HG03571 (cell line): Measurements from ENCODE around the gene OAS3.
A peak's percentile ranks its signal among the peaks of the same experiment; 100 is the strongest.
"Not testable (repeated sequence)": the region's sequence is repeated elsewhere in the genome, so short reads cannot be mapped to it uniquely, and the experiment has no call there.

Experiments
- ATAC-seq: cut with Tn5 transposase; IDR thresholded peaks from one replicate; pipeline ENCODE4 v1.9.1; 2021; ENCODE audit not compliant: unreplicated experiment

Gene OAS3

DNA sequence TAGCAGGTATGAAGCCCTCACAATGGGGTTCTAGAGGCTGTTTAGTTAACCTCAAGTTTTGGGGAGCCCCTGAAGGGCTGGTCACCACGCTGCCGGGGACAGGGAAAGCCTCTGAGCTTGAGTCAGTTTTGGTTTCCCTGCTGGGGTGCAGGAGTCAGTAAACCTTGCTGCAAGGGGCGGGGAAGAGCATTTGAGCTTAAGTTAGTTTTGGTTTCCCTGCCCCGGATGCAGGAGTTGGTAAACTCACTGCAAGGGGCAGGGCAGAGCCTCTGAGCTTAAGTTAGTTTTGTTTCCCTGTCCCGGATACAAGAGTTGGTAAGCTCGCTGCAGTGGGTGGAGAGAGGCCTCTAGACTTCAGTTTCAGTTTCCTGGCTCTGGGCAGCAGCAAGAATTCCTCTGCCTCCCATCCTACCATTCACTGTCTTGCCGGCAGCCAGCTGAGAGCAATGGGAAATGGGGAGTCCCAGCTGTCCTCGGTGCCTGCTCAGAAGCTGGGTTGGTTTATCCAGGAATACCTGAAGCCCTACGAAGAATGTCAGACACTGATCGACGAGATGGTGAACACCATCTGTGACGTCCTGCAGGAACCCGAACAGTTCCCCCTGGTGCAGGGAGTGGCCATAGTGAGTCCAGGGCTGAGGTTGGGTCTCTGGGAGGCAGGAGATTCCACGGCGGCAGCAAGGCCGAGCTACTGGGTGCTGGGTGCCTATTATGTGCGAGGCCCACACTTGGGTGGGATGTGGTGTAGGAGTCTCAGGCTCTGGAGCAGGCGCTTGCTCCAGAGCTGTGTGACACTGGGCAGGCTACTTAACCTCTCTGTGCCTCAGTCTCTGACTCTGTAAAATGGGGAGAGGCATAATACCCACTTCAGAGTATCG is 40.1 kb downstream of the OAS3 start, which contains the start of gene OAS2:
TSS of gene OAS2 (plus strand) at position 357 of the 878 bp plus-strand sequence. CDS start at position 447, 90 bp downstream.
- peak; percentile 94 for ATAC-seq

- ATAC-seq = no peak
These were observed 40.9 kb downstream of the OAS3 start for GRCh38 chr12:112979041-112979680.

DNA sequence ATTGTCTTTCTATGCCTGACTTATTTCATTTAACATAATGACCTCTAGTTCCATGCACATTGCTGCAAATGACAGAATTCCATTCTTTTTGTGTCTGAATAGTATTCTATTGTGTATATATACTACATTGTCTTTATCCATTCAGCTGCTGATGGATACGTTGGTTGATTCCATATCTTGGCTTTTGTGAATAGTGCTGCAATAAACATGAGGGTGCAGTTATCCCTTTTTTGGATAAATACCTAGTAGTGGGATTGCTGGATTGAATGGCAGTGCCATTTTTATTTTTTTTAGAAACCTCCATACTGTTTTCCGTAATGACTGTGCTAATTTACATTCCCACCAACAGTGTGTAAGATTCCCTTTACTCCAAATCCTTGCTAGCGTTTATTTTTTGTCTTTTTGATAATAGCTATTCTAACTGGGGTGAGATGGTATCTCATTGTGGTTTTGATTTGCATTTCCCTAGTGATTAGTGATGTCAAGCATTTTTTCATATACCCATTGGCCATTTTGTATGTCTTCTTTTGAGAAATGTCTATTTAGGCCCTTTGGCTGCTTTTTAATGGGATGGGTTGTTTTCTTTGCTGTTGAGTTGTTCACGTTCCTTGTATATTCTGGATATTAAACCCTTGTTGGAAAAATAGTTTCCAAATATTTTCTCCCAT is 42.4 kb downstream of the OAS3 start:
- ATAC-seq = no peak

GRCh38 chr12:112985642-112986290 is 47.5 kb downstream of the OAS3 start:
- no peak for ATAC-seq

GRCh38 chr12:112986291-112986800 is 48.1 kb downstream of the OAS3 start:
- no peak for ATAC-seq

DNA sequence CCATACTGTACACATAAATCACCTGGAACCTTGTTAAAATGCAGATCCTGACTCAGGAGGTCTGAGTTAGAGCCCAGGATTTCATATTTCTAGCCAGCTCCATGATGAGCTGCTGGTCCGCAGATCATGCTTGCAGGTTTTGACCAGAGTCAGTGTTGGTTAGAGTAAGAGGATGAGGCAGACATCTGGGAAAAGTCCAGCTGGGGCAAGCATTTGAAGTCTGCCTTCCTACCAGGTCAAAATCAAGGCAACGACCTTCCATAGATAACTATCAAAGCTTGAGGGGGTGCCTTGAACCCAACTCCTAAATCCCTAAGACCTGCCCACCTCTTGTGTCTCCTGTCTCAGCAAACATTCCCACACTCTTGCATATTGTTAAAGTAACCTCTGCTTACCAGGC is 49.3 kb downstream of the OAS3 start:
- ATAC-seq = no peak

- no peak for ATAC-seq
These were observed 50.0 kb downstream of the OAS3 start for GRCh38 chr12:112988224-112988623.

DNA sequence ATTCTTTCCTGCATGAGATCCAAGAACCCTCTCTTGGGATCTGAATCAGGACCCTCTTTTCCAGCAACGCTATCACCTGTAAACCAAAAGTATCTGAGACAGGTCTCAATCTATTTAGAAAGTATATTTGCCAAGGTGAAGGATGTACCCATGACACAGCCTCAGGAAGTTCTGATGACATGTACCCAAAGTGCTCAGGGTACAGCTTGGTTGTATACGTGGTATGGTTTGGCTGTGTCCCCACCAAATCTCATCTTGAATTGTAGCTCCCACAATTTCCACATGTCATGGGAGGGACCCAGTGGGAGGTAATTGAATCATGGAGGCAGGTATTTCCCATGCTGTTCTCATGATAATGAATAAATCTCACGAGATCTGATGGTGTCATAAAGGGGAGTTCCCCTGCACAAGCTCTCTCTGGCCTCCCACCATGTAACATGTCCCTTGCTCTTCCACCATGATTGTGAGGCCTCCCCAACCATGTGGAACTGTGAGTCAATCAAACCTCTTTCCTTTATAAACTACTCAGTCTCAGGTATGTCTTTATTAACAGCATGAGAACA is 50.6 kb downstream of the OAS3 start:
- ATAC-seq = not testable (repeated sequence)

GRCh38 chr12:112989806-112990205 is 51.5 kb downstream of the OAS3 start:
- no peak for ATAC-seq

GRCh38 chr12:112992541-112993398 is 54.5 kb downstream of the OAS3 start:
- no peak for ATAC-seq

GRCh38 chr12:112995008-112995407 is 56.7 kb downstream of the OAS3 start:
- no peak for ATAC-seq

DNA sequence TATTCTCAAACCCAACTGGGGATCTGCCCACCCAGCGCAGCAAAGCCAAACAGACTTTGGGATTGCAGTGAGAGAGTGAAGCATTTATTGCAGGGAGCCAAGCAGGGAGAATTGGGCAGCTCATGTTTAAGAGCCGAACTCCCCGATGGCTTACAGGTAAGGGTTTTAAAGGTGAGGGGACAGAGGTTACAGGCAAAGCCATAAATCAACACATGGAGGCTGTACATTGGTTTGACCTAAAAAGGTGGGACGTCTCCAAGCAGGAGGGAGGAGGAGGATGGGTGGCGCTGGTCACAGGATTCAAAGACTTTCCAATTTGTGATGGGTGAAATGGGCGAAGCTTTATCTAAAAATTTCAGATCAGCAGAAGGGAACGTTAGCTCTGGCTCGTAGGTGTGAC is 58.2 kb downstream of the OAS3 start:
- no peak for ATAC-seq

DNA sequence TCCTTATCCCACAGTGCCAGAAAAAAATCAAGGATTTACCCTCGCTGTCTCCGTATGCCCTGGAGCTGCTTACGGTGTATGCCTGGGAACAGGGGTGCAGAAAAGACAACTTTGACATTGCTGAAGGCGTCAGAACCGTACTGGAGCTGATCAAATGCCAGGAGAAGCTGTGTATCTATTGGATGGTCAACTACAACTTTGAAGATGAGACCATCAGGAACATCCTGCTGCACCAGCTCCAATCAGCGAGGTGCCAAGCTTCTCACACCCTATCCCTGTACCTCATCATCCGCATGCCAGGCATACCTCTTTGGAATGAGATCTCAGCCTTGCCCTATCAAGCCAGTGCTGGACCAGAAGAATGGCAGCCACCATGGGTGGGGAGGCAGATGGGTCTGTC is 59.2 kb downstream of the OAS3 start:
- ATAC-seq = no peak

- ATAC-seq = peak; percentile 81
These were observed 60.9 kb downstream of the OAS3 start for GRCh38 chr12:112998987-112999767.

DNA sequence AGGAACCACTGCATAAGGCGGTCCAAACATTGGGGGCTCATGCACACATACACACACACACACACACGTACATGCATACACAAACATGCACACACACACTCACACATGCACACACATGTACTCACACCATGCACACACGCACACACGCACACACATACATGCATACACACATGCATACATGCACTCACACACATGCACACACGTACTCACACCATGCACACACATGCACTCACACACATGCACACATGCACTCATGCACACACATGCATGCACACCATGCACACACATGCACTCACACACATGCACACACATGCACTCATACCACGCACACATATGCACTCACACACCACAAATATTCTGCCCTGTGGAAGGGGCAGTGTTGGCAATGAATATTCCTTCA is 62.2 kb downstream of the OAS3 start:
- ATAC-seq = no peak

DNA sequence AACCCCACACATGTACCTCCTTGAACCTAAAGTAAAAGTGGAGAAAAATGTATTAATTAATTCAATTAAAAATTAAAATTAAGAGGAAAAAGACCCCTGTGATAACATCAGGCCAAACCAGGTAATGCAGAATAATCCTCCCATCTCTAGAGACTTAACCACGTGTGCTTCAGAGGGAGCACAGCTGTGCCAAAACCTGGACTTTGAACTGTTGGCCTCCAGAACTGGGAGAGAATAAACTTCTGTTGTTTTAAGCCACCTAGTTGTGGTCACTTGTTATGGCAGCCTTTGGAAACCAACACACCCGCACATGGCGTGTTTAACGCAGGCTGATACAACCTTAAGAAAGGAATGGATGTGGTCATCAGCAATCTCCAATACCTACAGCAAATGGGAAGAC is 63.9 kb downstream of the OAS3 start:
- ATAC-seq = no peak

GRCh38 chr12:113002676-113003075 is 64.4 kb downstream of the OAS3 start:
- ATAC-seq = no peak

- no peak for ATAC-seq
These were observed 65.4 kb downstream of the OAS3 start for GRCh38 chr12:113003636-113004035.

DNA sequence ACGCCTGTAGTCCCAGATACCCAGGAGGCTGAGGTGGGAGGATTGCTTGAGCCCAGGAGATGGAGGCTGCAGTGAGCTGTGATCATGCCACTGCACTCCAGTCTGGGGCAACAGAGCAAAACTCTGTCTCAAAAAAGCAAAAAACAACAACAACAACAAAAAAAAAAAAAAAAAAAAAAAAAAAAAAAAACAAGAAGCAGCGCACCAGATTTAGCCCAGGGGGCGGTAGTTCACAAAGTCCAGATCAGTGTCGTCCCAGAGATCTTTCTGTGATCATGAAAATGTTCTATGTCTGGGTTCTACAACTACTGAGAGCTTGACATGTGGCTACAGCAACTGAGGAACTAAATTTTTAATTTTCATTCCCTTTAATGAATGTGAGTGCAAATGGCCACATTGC is 67.5 kb downstream of the OAS3 start:
- no peak for ATAC-seq
